ENCODE measurements around the gene MOCOS.

DNA sequence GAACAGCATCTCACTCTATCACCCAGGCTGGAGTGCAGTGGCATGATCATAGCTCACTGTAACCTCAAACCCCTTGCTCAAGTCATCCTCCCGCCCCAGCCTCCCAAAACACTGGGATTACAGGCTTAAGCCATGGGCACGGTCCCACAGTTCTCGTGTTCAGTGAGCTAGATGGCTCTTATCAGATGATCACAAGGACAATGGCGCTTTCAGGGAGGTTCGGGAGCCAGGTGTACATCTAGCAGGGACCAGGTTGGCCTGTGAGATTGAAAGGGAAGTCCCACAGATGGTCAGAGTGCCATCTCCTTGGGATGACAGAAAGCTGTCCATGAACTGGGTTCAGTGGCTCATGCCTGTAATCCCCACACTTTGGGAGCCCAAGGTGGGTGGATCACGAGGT lies 96.2 kb downstream of the MOCOS start:
- TF ChIP-seq, protein P1, sequence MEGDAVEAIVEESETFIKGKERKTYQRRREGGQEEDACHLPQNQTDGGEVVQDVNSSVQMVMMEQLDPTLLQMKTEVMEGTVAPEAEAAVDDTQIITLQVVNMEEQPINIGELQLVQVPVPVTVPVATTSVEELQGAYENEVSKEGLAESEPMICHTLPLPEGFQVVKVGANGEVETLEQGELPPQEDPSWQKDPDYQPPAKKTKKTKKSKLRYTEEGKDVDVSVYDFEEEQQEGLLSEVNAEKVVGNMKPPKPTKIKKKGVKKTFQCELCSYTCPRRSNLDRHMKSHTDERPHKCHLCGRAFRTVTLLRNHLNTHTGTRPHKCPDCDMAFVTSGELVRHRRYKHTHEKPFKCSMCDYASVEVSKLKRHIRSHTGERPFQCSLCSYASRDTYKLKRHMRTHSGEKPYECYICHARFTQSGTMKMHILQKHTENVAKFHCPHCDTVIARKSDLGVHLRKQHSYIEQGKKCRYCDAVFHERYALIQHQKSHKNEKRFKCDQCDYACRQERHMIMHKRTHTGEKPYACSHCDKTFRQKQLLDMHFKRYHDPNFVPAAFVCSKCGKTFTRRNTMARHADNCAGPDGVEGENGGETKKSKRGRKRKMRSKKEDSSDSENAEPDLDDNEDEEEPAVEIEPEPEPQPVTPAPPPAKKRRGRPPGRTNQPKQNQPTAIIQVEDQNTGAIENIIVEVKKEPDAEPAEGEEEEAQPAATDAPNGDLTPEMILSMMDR (IDR thresholded peaks at IDR 0.05), result no peak
- TF ChIP-seq EZH2 (IDR thresholded peaks at IDR 0.05; ENCODE audit: borderline replicate concordance, insufficient read depth, low read depth, low read length, poor library complexity, severe bottlenecking), result no peak
